Activated CD4-positive, alpha-beta memory T cell treated with anti-CD3 and anti-CD28 coated beads for 36 hours (primary cell): ENCODE data around the gene PTPRN2. TPM values are rescaled to one million over a fixed set of nuclear protein-coding genes. Genes with fewer than 3 reads are reported as not detected.

Experiments used
- CTCF ChIA-PET: fragments of 350-600 bp; sonication (Branson Sonifier 250); formaldehyde crosslinking; loops from one replicate; lab custom pipeline; 2021; ENCODE audit warnings: antibody characterized with exemption, inconsistent platforms; lab: Charles Lee
- POLR2A ChIA-PET: fragments of 350-600 bp; sonication (Branson Sonifier 250); formaldehyde crosslinking; loops from one replicate; lab custom pipeline; 2021; ENCODE audit warnings: antibody characterized with exemption; lab: Charles Lee
- DNase-seq: peaks from one replicate; pipeline ENCODE4 v3.0.0-alpha.2; 2020
- H3K27ac Mint-ChIP-seq: one replicate; pipeline ENCODE4 v1.8.0; 2021; ENCODE audit warnings: mixed read lengths
- H3K27me3 Mint-ChIP-seq: one replicate; pipeline ENCODE4 v1.8.0; 2021; ENCODE audit warnings: mixed read lengths
- H3K36me3 Mint-ChIP-seq: one replicate; pipeline ENCODE4 v1.8.0; 2021; ENCODE audit warnings: mixed read lengths
- H3K4me1 Mint-ChIP-seq: one replicate; pipeline ENCODE4 v1.8.0; 2021; ENCODE audit warnings: low read depth, mixed read lengths
- H3K4me3 Mint-ChIP-seq: one replicate; pipeline ENCODE4 v1.8.0; 2021; ENCODE audit warnings: mild to moderate bottlenecking, mixed read lengths
- H3K9me3 Mint-ChIP-seq: one replicate; pipeline ENCODE4 v1.8.0; 2021; ENCODE audit warnings: mixed read lengths
- intact Hi-C: fragments of 100-400 bp; cut with micrococcal nuclease; formaldehyde crosslinking; loops from one replicate; pipeline ENCODE4 v1.15.1; 2023
- total RNA-seq, 2 experiments: library from RNA; stranded (reverse); gene quantifications; one replicate each; pipeline ENCODE4 v1.2.3, GENCODE V29; 2021

Gene PTPRN2
- total RNA-seq, 2 experiments from 2014 or later, result 0.51 to 0.64 TPM

GRCh38 chr7:158555034-158555520 is 32.5 kb downstream of the PTPRN2 start:
- no peaks in the 10 kb centered on the region for H3K4me1 Mint-ChIP-seq
- DNase-seq, result no peak
- no peaks in the 10 kb centered on the region for H3K36me3 Mint-ChIP-seq
- H3K4me3 Mint-ChIP-seq, result no peak overlapping the region
- ChIA-PET CTCF (no interaction called here), POLR2A (no interaction called here)
- no peak overlapping the region for H3K27ac Mint-ChIP-seq
- H3K27me3 Mint-ChIP-seq, result peaks cover 3% of the 10 kb centered on the region
- intact Hi-C loops, result no loop called here
- no peaks in the 10 kb centered on the region for H3K9me3 Mint-ChIP-seq

GRCh38 chr7:158550886-158551452 is 36.7 kb downstream of the PTPRN2 start:
- H3K4me3 Mint-ChIP-seq, result no peak overlapping the region
- H3K9me3 Mint-ChIP-seq, result no peaks in the 10 kb centered on the region
- DNase-seq, result no peak
- no peaks in the 10 kb centered on the region for H3K36me3 Mint-ChIP-seq
- no peak overlapping the region for H3K27ac Mint-ChIP-seq
- no peaks in the 10 kb centered on the region for H3K4me1 Mint-ChIP-seq
- H3K27me3 Mint-ChIP-seq, result peaks cover 2% of the 10 kb centered on the region
- ChIA-PET CTCF (no interaction called here), POLR2A (no interaction called here)
- intact Hi-C loops, result no loop called here

- no peak for DNase-seq
- H3K4me1 Mint-ChIP-seq, result no peaks in the 10 kb centered on the region
- no peaks in the 10 kb centered on the region for H3K36me3 Mint-ChIP-seq
- H3K27me3 Mint-ChIP-seq, result peaks cover 2% of the 10 kb centered on the region
- intact Hi-C loops, result no loop called here
- ChIA-PET POLR2A (no interaction called here), CTCF (no interaction called here)
- no peak overlapping the region for H3K27ac Mint-ChIP-seq
- H3K9me3 Mint-ChIP-seq, result no peaks in the 10 kb centered on the region
- no peak overlapping the region for H3K4me3 Mint-ChIP-seq
Measured at GRCh38 chr7:158550394-158550700, 37.3 kb downstream of the PTPRN2 start.

- Mint-ChIP-seq H3K4me3 (no peak overlapping the region), H3K27me3 (peaks cover 2% of the 10 kb centered on the region), H3K4me1 (no peaks in the 10 kb centered on the region), H3K27ac (no peak overlapping the region), H3K9me3 (no peaks in the 10 kb centered on the region), H3K36me3 (no peaks in the 10 kb centered on the region)
- ChIA-PET CTCF (no interaction called here), POLR2A (no interaction called here)
- intact Hi-C loops, result no loop called here
- DNase-seq, result no peak
Measured at GRCh38 chr7:158549616-158550393, 37.8 kb downstream of the PTPRN2 start.

GRCh38 chr7:158549176-158549615 is 38.4 kb downstream of the PTPRN2 start:
- no peaks in the 10 kb centered on the region for H3K4me1 Mint-ChIP-seq
- no peak overlapping the region for H3K4me3 Mint-ChIP-seq
- intact Hi-C loops, result no loop called here
- H3K9me3 Mint-ChIP-seq, result no peaks in the 10 kb centered on the region
- ChIA-PET CTCF (no interaction called here), POLR2A (no interaction called here)
- no peaks in the 10 kb centered on the region for H3K36me3 Mint-ChIP-seq
- DNase-seq, result no peak
- no peak overlapping the region for H3K27ac Mint-ChIP-seq
- H3K27me3 Mint-ChIP-seq, result no peaks in the 10 kb centered on the region

GRCh38 chr7:158548726-158549125 is 38.9 kb downstream of the PTPRN2 start:
- H3K4me1 Mint-ChIP-seq, result no peaks in the 10 kb centered on the region
- H3K27ac Mint-ChIP-seq, result no peak overlapping the region
- H3K27me3 Mint-ChIP-seq, result no peaks in the 10 kb centered on the region
- no peak overlapping the region for H3K4me3 Mint-ChIP-seq
- POLR2A ChIA-PET, result no interaction called here
- no peaks in the 10 kb centered on the region for H3K9me3 Mint-ChIP-seq
- H3K36me3 Mint-ChIP-seq, result no peaks in the 10 kb centered on the region
- CTCF ChIA-PET, result no interaction called here
- intact Hi-C loops, result no loop called here
- DNase-seq, result no peak

GRCh38 chr7:158547817-158548216 is 39.8 kb downstream of the PTPRN2 start:
- H3K27me3 Mint-ChIP-seq, result no peaks in the 10 kb centered on the region
- CTCF ChIA-PET, result no interaction called here
- no peak for DNase-seq
- no peaks in the 10 kb centered on the region for H3K9me3 Mint-ChIP-seq
- H3K4me1 Mint-ChIP-seq, result no peaks in the 10 kb centered on the region
- H3K4me3 Mint-ChIP-seq, result no peak overlapping the region
- H3K27ac Mint-ChIP-seq, result no peak overlapping the region
- POLR2A ChIA-PET, result no interaction called here
- H3K36me3 Mint-ChIP-seq, result no peaks in the 10 kb centered on the region
- intact Hi-C loops, result no loop called here

GRCh38 chr7:158546626-158547025 is 41.0 kb downstream of the PTPRN2 start:
- Mint-ChIP-seq H3K36me3 (no peaks in the 10 kb centered on the region), H3K4me1 (no peaks in the 10 kb centered on the region), H3K27me3 (no peaks in the 10 kb centered on the region), H3K4me3 (no peak overlapping the region), H3K9me3 (no peaks in the 10 kb centered on the region), H3K27ac (no peak overlapping the region)
- intact Hi-C loops, result no loop called here
- POLR2A ChIA-PET, result no interaction called here
- CTCF ChIA-PET, result no interaction called here
- DNase-seq, result no peak

GRCh38 chr7:158546214-158546613 is 41.4 kb downstream of the PTPRN2 start:
- intact Hi-C loops, result no loop called here
- Mint-ChIP-seq H3K27me3 (no peaks in the 10 kb centered on the region), H3K4me3 (no peak overlapping the region), H3K4me1 (no peaks in the 10 kb centered on the region), H3K9me3 (no peaks in the 10 kb centered on the region), H3K36me3 (no peaks in the 10 kb centered on the region), H3K27ac (no peak overlapping the region)
- DNase-seq, result no peak
- ChIA-PET POLR2A (no interaction called here), CTCF (no interaction called here)

GRCh38 chr7:158544708-158545107 is 42.9 kb downstream of the PTPRN2 start:
- DNase-seq, result no peak
- H3K4me1 Mint-ChIP-seq, result no peaks in the 10 kb centered on the region
- intact Hi-C loops, result no loop called here
- H3K36me3 Mint-ChIP-seq, result no peaks in the 10 kb centered on the region
- H3K9me3 Mint-ChIP-seq, result no peaks in the 10 kb centered on the region
- ChIA-PET POLR2A (no interaction called here), CTCF (no interaction called here)
- no peak overlapping the region for H3K27ac Mint-ChIP-seq
- H3K4me3 Mint-ChIP-seq, result no peak overlapping the region
- no peaks in the 10 kb centered on the region for H3K27me3 Mint-ChIP-seq

GRCh38 chr7:158543840-158544239 is 43.8 kb downstream of the PTPRN2 start:
- H3K4me3 Mint-ChIP-seq, result no peak overlapping the region
- DNase-seq, result no peak
- ChIA-PET CTCF (no interaction called here), POLR2A (no interaction called here)
- intact Hi-C loops, result no loop called here
- no peaks in the 10 kb centered on the region for H3K36me3 Mint-ChIP-seq
- H3K27me3 Mint-ChIP-seq, result no peaks in the 10 kb centered on the region
- no peak overlapping the region for H3K27ac Mint-ChIP-seq
- H3K9me3 Mint-ChIP-seq, result no peaks in the 10 kb centered on the region
- H3K4me1 Mint-ChIP-seq, result no peaks in the 10 kb centered on the region

GRCh38 chr7:158542651-158543566 is 44.7 kb downstream of the PTPRN2 start:
- H3K4me3 Mint-ChIP-seq, result no peak overlapping the region
- ChIA-PET POLR2A (no interaction called here), CTCF (no interaction called here)
- DNase-seq, result no peak
- no peak overlapping the region for H3K27ac Mint-ChIP-seq
- H3K27me3 Mint-ChIP-seq, result no peaks in the 10 kb centered on the region
- H3K36me3 Mint-ChIP-seq, result no peaks in the 10 kb centered on the region
- no peaks in the 10 kb centered on the region for H3K9me3 Mint-ChIP-seq
- no peaks in the 10 kb centered on the region for H3K4me1 Mint-ChIP-seq
- intact Hi-C loops, result no loop called here
